PC-9 (cell line): ENCODE results near the gene TRAM2.

ENCODE experiments used
- CTCF ChIP-seq: fragments of 200-600 bp; sonication (generic); conservative IDR thresholded peaks from 2 replicates; pipeline ENCODE4 v1.6.1; 2017; ENCODE audit warnings: mixed run types, antibody characterized with exemption, mild to moderate bottlenecking, moderate library complexity
- EZH2 ChIP-seq: fragments of 200-600 bp; sonication (generic); IDR thresholded peaks from 2 replicates; pipeline ENCODE4 v1.8.0; 2017; ENCODE audit warnings: antibody characterized with exemption, low read depth

DNA sequence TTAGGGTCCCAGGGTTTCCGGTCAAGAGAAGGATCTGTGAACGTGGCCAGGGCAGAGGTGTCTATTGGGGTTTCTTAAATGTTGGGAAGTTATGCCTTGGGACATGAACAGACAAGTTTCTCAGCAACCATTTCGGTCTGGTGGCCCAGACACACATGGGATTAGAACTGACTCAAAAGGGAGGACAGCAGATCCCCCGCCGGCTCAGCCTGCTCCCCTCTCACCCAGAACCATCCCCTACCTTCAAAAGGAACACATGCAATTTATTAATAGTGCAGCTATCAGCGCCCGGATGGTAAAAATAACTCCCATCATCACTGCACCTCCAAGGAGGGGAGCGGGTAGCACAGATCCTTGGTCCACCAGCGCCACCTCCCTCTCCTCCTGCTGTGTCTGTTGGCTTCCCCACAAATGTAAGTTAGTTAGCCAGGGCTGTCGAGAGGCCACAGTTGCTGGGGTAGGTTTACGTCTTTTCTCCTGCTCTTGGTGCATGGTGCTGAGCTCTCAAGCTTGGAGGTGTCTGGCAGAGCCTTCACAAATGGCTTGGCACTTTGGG is 77.1 kb downstream of the TRAM2 start:
- no peak for TF ChIP-seq CTCF
- TF ChIP-seq EZH2 = no peak
